A549 treated with RU486 at 1 μM for 4 hours (cell line): Measurements from ENCODE around the gene OR56B1. TPM values are rescaled to one million over a fixed set of nuclear protein-coding genes. Genes with fewer than 3 reads are reported as not detected.

Experiments used
- total RNA-seq: library from RNA; stranded (reverse); fragments of 200-300 nt; extraction: Qiagen RNA extraction; gene quantifications from 5 replicates; pipeline ENCODE4 v1.2.3, GENCODE V29; 2022; ENCODE audit warnings: low read depth

The OR56B1 gene
- not detected in 5 replicates for total RNA-seq

GRCh38 chr11:5736396-5736795 is at the start of gene OR56B1:
Gene OR56B1, plus strand, starts transcription at chr11:5736448. Its CDS starts 69 bp downstream, at chr11:5736517.

GRCh38 chr11:5689551-5689983 is 46.7 kb upstream of the OR56B1 start, which contains the start of gene TRIM22:
Gene TRIM22, plus strand, starts transcription at chr11:5689790. Its CDS starts 6,443 bp downstream, at chr11:5696233.

GRCh38 chr11:5753943-5754342 is 17.7 kb downstream of the OR56B1 start, which contains the start of gene OR52N4:
Gene OR52N4, plus strand, starts transcription at chr11:5754243. Its CDS starts 498 bp downstream, at chr11:5754741.

DNA sequence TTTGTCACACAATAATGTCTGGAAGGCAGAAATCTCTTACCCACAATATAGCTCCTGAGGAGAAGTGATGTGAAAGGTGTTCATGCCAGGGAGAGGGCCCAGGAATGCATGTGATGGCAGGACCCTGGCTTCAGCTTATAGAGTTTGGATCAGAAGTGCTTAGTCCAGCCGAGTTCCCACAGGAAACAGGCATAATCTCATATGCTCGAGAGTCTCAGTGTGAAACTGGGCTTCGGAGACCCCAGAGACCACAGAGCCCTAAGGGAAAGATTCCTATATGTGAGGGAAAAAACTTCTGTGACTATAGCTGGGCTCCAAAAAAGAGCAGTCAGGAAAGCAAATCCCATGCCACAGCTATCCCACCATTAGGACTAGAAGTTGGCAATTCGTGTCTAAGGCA is 47.0 kb downstream of the OR56B1 start, which contains the start of gene OR52N5:
TSS of gene OR52N5 (minus strand) at position 101 of the 400 bp plus-strand sequence. CDS start 4,721 bp downstream, outside the sequence.

Other genes starting within 250 kb of the OR56B1 start
- gene OR52D1, start 247.8 kb upstream of the OR56B1 start, total RNA-seq: not detected in 5 replicates
- gene UBQLN3, start 226.5 kb upstream of the OR56B1 start, total RNA-seq: not detected in 5 replicates
- gene UBQLNL, start 219.7 kb upstream of the OR56B1 start, total RNA-seq: not detected in 5 replicates
- gene OR52H1, start 187.9 kb upstream of the OR56B1 start, total RNA-seq: not detected in 5 replicates
- gene OR52B6, start 155.6 kb upstream of the OR56B1 start, total RNA-seq: not detected in 5 replicates
- gene TRIM6, start 139.8 kb upstream of the OR56B1 start, total RNA-seq: 8.9 to 13.1 TPM (median 12.4 TPM) in 5 replicates
- 2.7 to 5.1 TPM (median 3.9 TPM) in 5 replicates for gene TRIM34, start 111.4 kb upstream of the OR56B1 start, total RNA-seq
- 11.8 to 13.5 TPM (median 12.2 TPM) in 5 replicates for gene TRIM5, start 51.4 kb upstream of the OR56B1 start, total RNA-seq
- 0.39 to 1.9 TPM (median 0.85 TPM) in 5 replicates for gene TRIM22, start 46.7 kb upstream of the OR56B1 start, total RNA-seq
- gene OR52N4, start 17.8 kb downstream of the OR56B1 start, total RNA-seq: not detected in 5 replicates
- gene OR52N5, start 46.9 kb downstream of the OR56B1 start, total RNA-seq: not detected in 5 replicates
- not detected in 5 replicates for gene OR52N1, start 54.8 kb downstream of the OR56B1 start, total RNA-seq
- not detected in 5 replicates for gene OR52N2, start 72.5 kb downstream of the OR56B1 start, total RNA-seq
- gene OR52E6, start 105.4 kb downstream of the OR56B1 start, total RNA-seq: not detected in 5 replicates
- not detected in 5 replicates for gene OR52E8, start 121.2 kb downstream of the OR56B1 start, total RNA-seq
- gene OR52E4, start 144.2 kb downstream of the OR56B1 start, total RNA-seq: not detected in 5 replicates
- not detected in 5 replicates for gene OR52E5, start 156.8 kb downstream of the OR56B1 start, total RNA-seq
- not detected in 5 replicates for gene OR56A3, start 205.8 kb downstream of the OR56B1 start, total RNA-seq
- gene OR56A5, start 232.0 kb downstream of the OR56B1 start, total RNA-seq: not detected in 5 replicates